Testis (tissue), 2 donors: Measurements from ENCODE around the gene TLR2.

Experiments used
- POLR2A ChIP-seq: fragments of 450-650 bp; IDR thresholded peaks from one replicate; pipeline ENCODE4 v1.6.1; 2017; ENCODE audit warnings: antibody characterized with exemption, mild to moderate bottlenecking, moderate library complexity
- TF ChIP-seq, protein P1 (sequence below), 3 experiments: fragments of 450-650 bp in 2 of 3; fragments of 200-600 bp in 1 of 3; sonication (generic) in 1 of 3; IDR thresholded peaks; one replicate each; pipeline ENCODE4 v1.5.1; 2016 to 2019; ENCODE audit warnings: antibody characterized with exemption in 3 of 3, mild to moderate bottlenecking in 2 of 3, moderate library complexity in 1 of 3

DNA sequence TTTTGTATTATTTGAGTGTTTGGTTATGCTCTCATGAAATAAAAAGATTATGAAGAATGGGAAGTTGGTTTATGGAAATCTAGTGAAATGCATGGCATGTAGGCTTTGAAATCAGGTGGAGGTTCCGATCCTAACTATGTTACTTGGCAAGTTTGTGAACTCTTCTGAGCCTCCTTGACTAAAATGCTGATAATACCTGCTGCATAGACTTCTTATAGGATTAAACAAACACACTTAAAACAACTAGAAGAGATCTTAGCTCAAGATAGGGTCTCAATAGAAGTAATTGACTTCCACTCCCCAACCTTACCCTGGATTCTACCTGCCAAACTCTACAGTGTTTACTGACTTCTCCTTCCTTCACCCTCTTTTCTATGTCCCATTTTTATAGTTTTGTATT lies 22.2 kb upstream of the TLR2 start:
- TF ChIP-seq, protein P1, sequence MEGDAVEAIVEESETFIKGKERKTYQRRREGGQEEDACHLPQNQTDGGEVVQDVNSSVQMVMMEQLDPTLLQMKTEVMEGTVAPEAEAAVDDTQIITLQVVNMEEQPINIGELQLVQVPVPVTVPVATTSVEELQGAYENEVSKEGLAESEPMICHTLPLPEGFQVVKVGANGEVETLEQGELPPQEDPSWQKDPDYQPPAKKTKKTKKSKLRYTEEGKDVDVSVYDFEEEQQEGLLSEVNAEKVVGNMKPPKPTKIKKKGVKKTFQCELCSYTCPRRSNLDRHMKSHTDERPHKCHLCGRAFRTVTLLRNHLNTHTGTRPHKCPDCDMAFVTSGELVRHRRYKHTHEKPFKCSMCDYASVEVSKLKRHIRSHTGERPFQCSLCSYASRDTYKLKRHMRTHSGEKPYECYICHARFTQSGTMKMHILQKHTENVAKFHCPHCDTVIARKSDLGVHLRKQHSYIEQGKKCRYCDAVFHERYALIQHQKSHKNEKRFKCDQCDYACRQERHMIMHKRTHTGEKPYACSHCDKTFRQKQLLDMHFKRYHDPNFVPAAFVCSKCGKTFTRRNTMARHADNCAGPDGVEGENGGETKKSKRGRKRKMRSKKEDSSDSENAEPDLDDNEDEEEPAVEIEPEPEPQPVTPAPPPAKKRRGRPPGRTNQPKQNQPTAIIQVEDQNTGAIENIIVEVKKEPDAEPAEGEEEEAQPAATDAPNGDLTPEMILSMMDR (IDR thresholded peaks at IDR 0.05) = no peak
- no peak for TF ChIP-seq POLR2A
